Islet of Langerhans (tissue), 1 donor: ENCODE measurements around the gene CENPX.

Source experiments
- FAIRE-seq: peaks from one replicate; lab custom pipeline; 2011; peaks lifted over from hg19 to GRCh38; lab: Jason Lieb, UNC

CENPX gene

DNA sequence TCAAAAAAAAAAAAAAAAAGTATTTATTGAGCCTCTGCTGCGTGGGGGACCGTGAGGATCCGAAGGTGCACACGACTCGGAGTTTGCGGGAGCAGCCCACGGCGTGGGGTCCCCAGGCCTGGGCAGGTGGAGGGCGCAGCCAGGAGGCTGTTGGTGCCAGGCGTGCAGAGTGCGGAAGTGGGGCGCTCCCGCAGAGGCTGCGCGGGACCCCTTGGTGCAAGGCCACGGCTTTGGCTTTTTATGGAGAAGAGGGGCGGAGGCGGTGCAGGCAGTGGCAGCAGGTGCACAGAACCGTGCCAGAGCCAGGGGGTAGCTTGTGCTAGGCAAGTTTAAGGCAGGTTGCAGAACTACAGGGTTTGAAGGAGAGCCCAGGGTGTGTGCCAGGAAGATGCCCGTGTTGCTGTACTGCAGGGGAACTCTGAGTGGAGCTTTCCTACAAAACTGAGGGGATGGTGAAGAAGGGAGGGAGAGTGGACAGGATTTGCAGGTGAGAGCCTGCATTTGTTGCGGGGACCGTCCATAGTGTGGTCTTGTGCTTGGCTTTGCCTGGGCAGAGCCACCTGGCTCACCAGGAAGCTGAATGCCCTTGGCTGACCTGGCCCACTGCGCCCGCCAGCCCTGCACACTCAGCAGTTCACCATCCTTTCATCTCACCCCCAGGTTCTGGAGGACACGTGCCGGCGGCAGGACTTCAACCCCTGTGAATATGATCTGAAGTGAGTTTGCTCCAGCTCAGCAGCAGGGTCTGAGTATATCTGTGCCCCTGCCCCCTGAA, 44.0 kb downstream of the CENPX start:
- FAIRE-seq: no peak

GRCh38 chr17:81977211-81977808, 45.4 kb downstream of the CENPX start, which contains the start of gene ASPSCR1:
ASPSCR1 (plus strand) TSS chr17:81977629; CDS start chr17:81977647, 18 bp downstream.
- no peak for FAIRE-seq

GRCh38 chr17:81976332-81977210, 46.1 kb downstream of the CENPX start:
- FAIRE-seq: no peak

DNA sequence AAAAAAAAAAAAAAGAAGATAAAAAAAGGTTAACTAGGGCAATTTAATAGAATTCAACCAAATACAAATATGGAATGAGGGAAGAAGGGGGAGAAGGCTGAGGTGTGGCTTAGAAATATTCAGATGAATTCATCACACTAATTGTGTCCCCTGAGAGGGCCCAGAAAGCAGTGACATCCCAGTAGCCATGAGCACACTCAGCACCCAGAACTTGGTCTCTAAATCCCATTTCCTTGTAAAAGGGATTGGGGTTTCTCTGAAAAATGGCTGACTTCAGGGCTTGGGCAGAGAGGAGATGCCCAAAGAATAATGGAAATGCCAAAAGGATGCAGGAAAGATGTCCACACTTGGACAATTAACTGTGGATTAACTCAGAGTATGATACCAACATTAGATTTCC, 49.2 kb downstream of the CENPX start:
- FAIRE-seq: no peak

DNA sequence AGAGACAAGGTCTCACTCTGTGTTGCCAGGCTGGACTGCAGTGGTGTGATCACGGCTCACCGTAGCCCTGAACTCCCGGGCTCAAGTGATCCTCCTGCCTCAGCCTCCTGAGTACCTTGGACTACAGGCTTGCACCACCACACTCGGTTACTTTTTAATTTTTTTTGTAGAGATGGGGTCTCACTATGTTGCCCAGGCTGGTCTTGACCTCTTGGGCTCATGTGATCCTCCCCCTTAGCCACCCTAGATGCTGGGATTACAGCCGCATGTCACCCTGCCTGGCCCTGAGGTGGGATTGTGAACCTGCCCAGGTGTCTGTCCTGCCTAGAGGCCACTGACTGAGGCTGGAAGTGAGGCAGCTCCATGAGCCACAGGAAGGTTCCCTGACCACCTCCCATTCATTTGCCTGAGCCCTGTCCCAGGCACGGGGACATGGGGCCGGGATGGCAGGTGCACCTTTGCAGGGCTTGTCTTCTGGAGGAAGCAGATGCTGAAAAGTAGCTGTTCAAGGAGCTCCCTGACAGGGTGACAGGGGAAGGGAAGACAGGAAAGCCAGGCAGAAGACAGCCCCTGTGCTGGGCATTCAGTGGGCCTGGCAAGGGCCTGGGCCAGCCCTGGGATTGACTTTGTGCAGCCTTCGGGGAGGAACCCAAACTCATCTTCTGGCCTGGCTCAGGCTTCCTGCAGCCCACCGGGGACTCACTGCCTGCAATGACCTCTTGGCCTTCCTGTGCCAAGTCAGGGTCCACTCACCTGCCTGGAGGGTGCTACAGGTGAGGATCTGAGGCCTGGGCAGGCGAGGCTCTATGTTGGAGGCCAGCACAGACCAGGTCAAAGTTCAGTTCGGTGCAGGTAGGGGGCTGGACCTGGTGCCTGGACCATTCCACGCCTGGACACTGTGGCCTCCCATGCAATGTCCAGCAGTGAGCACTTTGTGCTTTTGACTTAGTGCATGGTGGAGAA, 53.5 kb downstream of the CENPX start:
- no peak for FAIRE-seq
